Measurements from ENCODE around the gene ERVFRD-1.

Gene ERVFRD-1

DNA sequence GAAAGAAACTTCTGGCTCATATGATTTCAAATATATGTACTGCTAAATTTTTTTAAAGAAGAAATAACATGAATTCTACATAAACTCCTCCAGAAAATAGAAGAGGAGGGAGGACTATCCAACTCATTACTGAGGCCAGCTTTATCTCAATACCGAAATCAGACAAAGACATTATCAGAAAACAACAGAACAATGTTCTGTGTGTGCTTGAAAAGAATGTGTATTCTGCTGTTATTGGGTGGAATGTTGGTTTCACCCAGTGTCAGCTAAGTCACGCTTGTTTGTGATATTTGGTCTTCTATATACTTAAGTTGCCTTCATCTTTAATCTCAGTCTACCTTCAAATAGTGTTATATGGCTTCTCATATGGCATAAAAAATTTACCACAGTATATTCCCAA is 48.8 kb downstream of the ERVFRD-1 start:
- no peak overlapping the region for H3K27ac Mint-ChIP-seq
- H3K4me1 Mint-ChIP-seq (ENCODE audit: low read depth), result no peaks in the 10 kb centered on the region
- H3K9me3 Mint-ChIP-seq, result no peaks in the 10 kb centered on the region
- DNase-seq (ENCODE audit: low spot score), result no peak
- H3K4me3 Mint-ChIP-seq, result no peak overlapping the region
- H3K36me3 Mint-ChIP-seq (ENCODE audit: low read depth), result no peaks in the 10 kb centered on the region
- peaks cover 5% of the 10 kb centered on the region for H3K27me3 Mint-ChIP-seq (ENCODE audit: low read depth)

DNA sequence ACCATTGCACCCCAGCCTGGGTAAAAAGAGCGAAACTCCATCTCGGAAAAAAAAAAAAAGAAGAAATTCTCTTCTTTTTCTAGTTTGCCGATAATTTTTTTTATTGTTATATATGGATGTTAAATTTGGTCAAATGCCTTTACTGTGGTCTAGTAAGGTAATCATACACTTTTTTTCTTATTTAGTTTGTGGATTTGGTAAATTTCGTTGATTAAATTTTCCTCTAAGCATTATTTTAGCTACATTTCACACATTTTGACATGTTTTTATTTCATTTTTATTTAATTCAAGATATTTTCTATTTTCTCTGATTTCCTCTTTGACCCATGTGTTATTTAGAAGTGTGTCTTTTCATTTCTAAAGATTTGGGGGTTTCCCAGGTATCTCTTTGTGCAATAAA is 49.4 kb downstream of the ERVFRD-1 start:
- Mint-ChIP-seq H3K4me1 (ENCODE audit: low read depth) (no peaks in the 10 kb centered on the region), H3K27me3 (ENCODE audit: low read depth) (peaks cover 5% of the 10 kb centered on the region), H3K27ac (no peak overlapping the region), H3K36me3 (ENCODE audit: low read depth) (no peaks in the 10 kb centered on the region), H3K4me3 (no peak overlapping the region), H3K9me3 (no peaks in the 10 kb centered on the region)
- no peak for DNase-seq (ENCODE audit: low spot score)

DNA sequence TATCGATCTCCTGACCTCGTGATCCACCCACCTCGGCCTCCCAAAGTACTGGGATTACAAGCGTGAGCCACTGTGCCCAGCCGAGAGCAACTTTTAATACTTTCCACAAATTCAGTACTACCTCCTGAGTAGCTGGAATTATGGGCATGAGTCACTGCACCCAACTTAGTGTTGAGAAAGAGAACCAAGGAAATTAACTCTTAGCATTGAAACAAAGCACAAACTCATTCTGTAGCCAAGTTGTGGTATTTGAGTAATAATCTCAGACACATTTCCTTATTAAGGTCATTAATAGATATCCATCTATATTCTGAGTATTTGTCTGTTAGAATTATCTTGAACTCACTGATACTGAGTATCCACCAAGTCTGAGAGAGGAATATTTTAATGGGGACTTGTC is 53.1 kb downstream of the ERVFRD-1 start:
- Mint-ChIP-seq H3K9me3 (no peaks in the 10 kb centered on the region), H3K27me3 (ENCODE audit: low read depth) (peaks cover 5% of the 10 kb centered on the region), H3K36me3 (ENCODE audit: low read depth) (no peaks in the 10 kb centered on the region), H3K4me1 (ENCODE audit: low read depth) (no peaks in the 10 kb centered on the region), H3K4me3 (no peak overlapping the region), H3K27ac (no peak overlapping the region)
- no peak for DNase-seq (ENCODE audit: low spot score)

DNA sequence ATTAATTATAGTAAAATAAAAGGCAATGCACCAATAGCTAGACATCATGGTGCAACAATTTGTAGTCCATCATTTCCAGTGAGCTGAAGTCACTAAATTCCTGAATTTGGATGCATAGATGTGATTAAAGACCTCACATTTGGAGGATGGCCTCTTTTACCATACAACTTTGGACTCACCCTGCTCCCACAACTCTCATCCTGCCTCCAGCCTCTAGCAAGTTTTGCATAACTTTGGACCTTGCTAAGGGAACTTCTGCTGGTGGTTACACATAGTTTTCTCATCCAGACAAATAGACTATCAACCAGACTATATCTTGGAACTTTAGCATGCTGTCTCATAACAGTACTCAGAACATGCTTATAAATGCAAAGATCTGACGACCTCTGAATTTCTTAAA is 54.7 kb downstream of the ERVFRD-1 start:
- no peak for DNase-seq (ENCODE audit: low spot score)
- Mint-ChIP-seq H3K4me1 (ENCODE audit: low read depth) (no peaks in the 10 kb centered on the region), H3K27ac (no peak overlapping the region), H3K4me3 (no peak overlapping the region), H3K27me3 (ENCODE audit: low read depth) (peaks cover 4% of the 10 kb centered on the region), H3K9me3 (no peaks in the 10 kb centered on the region), H3K36me3 (ENCODE audit: low read depth) (no peaks in the 10 kb centered on the region)

DNA sequence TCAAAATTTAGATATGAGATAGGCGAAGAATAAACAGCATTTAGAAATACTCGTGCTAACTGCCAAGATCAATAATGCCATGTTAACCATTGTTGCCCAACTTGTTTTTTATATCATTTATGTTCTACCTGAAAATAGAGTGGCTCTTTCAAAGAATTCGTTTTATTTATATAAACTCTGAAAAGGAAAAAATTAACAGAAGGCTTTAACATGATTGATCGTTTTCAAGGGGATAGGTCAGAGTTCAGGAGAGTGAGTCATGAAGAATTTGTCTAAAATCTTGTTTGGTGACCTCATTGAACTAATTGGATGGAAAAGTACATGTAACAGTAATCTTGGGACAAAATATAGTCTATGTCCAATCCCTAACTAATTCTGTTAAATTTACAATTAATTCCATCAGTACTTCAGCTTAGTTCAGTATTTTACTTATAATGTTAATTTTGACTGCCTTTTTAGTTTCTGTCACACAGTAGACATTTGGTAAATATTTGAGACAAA is 56.3 kb downstream of the ERVFRD-1 start:
- H3K27me3 Mint-ChIP-seq (ENCODE audit: low read depth), result peaks cover 9% of the 10 kb centered on the region
- no peaks in the 10 kb centered on the region for H3K9me3 Mint-ChIP-seq
- no peaks in the 10 kb centered on the region for H3K36me3 Mint-ChIP-seq (ENCODE audit: low read depth)

DNA sequence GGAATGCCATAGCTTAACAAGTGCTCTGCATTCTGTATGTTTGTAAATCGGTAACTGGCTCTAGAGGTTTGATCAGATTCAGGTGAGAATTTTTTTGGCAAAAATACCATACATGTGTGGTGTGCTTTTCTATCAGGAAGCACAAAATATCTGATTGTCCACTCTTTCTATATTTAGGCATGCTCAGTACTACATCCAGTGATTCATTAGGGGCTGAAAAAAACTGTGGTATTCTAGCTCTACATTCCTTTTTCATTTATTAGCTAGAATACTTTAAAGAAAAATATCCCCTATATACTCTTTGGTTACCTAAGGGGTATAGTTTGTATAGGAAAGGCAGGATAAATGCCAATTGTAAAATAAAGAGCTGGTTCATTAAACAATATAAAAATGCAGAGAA is 56.8 kb downstream of the ERVFRD-1 start:
- Mint-ChIP-seq H3K9me3 (no peaks in the 10 kb centered on the region), H3K4me1 (ENCODE audit: low read depth) (no peaks in the 10 kb centered on the region), H3K4me3 (no peak overlapping the region), H3K27me3 (ENCODE audit: low read depth) (peaks cover 9% of the 10 kb centered on the region), H3K27ac (no peak overlapping the region), H3K36me3 (ENCODE audit: low read depth) (no peaks in the 10 kb centered on the region)
- DNase-seq (ENCODE audit: low spot score), result no peak

More for the DNA sequence above, 56.3 kb downstream of the ERVFRD-1 start:
- Mint-ChIP-seq H3K4me3 (no peak overlapping the region), H3K27ac (no peak overlapping the region), H3K4me1 (ENCODE audit: low read depth) (no peaks in the 10 kb centered on the region)
- DNase-seq (ENCODE audit: low spot score), result no peak

DNA sequence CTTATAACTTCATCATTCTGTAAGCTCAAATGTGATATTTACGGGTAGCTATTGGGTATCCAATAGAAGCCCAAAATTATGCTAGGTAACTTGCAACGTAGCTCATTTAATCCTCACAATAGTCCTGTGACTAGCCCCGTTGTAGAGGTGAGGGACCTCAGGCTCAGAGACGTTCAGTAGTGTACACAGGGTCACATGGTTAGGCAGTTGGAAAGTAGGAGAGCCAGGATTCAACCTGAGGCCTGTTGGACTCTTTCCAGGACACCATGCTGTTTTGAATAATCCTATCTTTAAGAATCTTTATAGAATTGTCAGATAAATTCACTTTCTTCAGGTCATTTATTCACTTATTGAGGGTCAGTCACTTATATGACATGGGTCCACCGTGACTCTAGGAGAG is 58.2 kb downstream of the ERVFRD-1 start:
- DNase-seq (ENCODE audit: low spot score), result no peak
- Mint-ChIP-seq H3K27ac (no peak overlapping the region), H3K36me3 (ENCODE audit: low read depth) (no peaks in the 10 kb centered on the region), H3K27me3 (ENCODE audit: low read depth) (peaks cover 15% of the 10 kb centered on the region), H3K9me3 (no peaks in the 10 kb centered on the region), H3K4me1 (ENCODE audit: low read depth) (no peaks in the 10 kb centered on the region), H3K4me3 (no peak overlapping the region)
